ENCODE measurements around the gene CHRNA9. TPM values are rescaled to one million over a fixed set of nuclear protein-coding genes. Genes with fewer than 3 reads are reported as not detected.

CHRNA9 gene
- total RNA-seq, 1 donor: 0.36 TPM

DNA sequence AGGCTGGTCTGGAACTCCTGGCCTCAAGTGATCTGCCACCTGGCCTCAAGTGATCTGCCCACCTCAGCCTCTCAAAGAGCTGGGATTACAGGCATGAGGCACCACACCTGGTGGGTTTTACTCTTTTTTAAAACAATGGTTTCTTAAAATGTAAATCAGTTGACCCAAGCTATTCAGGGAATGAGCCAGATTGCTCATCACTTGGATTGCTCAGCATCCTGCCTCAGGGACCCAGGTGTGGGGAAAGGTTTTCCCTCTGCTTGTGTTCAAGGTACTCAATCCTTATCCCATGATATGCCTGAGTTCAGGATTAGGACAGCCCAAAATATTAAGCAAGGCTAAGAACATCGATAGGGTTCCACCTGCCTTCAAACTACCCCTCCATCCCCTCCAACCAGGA lies 67.4 kb downstream of the CHRNA9 start:
- H2AFZ ChIP-seq (ENCODE audit: low read length): no peak overlapping the region
- H3K27me3 ChIP-seq (ENCODE audit: insufficient read depth, low read length): no peaks in the 10 kb centered on the region
- no peak for DNase-seq (ENCODE audit: insufficient read length, low spot score, missing footprints)
- H4K20me1 ChIP-seq (ENCODE audit: insufficient read depth, low read length): no peaks in the 10 kb centered on the region
- no peaks in the 10 kb centered on the region for H3K4me1 ChIP-seq (ENCODE audit: insufficient read depth, low read length)
- H3K4me2 ChIP-seq (ENCODE audit: insufficient read depth, low read length): no peak overlapping the region
- TF ChIP-seq CTCF (IDR thresholded peaks at IDR 0.05; ENCODE audit: extremely low read depth, low read depth, low read length): no peak
- H3K27ac ChIP-seq (ENCODE audit: low read depth, low read length): no peak overlapping the region
- H3K4me3 ChIP-seq (ENCODE audit: insufficient read depth, low read length): no peak overlapping the region
- no peaks in the 10 kb centered on the region for H3K36me3 ChIP-seq (ENCODE audit: insufficient read depth, low read length)
- no peaks in the 10 kb centered on the region for H3K79me2 ChIP-seq (ENCODE audit: insufficient read depth, low read length)
- H3K9me3 ChIP-seq (ENCODE audit: low read depth, low read length): no peaks in the 10 kb centered on the region

- H4K20me1 ChIP-seq (ENCODE audit: insufficient read depth, low read length): no peaks in the 10 kb centered on the region
- no peak for DNase-seq (ENCODE audit: insufficient read length, low spot score, missing footprints)
- no peak for TF ChIP-seq CTCF (IDR thresholded peaks at IDR 0.05; ENCODE audit: extremely low read depth, low read depth, low read length)
- H3K4me2 ChIP-seq (ENCODE audit: insufficient read depth, low read length): no peak overlapping the region
- H3K4me3 ChIP-seq (ENCODE audit: insufficient read depth, low read length): no peak overlapping the region
- H3K27me3 ChIP-seq (ENCODE audit: insufficient read depth, low read length): no peaks in the 10 kb centered on the region
- no peaks in the 10 kb centered on the region for H3K36me3 ChIP-seq (ENCODE audit: insufficient read depth, low read length)
- H3K79me2 ChIP-seq (ENCODE audit: insufficient read depth, low read length): no peaks in the 10 kb centered on the region
- no peak overlapping the region for H3K27ac ChIP-seq (ENCODE audit: low read depth, low read length)
- H3K4me1 ChIP-seq (ENCODE audit: insufficient read depth, low read length): no peaks in the 10 kb centered on the region
- H2AFZ ChIP-seq (ENCODE audit: low read length): no peak overlapping the region
- no peaks in the 10 kb centered on the region for H3K9me3 ChIP-seq (ENCODE audit: low read depth, low read length)
Observed at GRCh38 chr4:40403081-40403480, 67.9 kb downstream of the CHRNA9 start.

Small RNA genes within 50 kb of the gene (small RNA-seq; reads per million reads assigned to genes)
- gene RNU7-74P: not detected

Other genes starting within 250 kb of the CHRNA9 start
- gene RHOH, start 138.3 kb upstream of the CHRNA9 start, total RNA-seq: under 0.01 TPM in 1 of 2 replicates, not detected in the other

Measured in osteoblast (primary cell).